Measurements from ENCODE around the gene C19orf67.
"Not testable (repeated sequence)": the region's sequence is repeated elsewhere in the genome, so short reads cannot be mapped to it uniquely, and the experiment has no call there.

The C19orf67 gene

GRCh38 chr19:14061751-14062557, 23.6 kb downstream of the C19orf67 start, which contains the start of gene PALM3:
Gene PALM3 (minus strand): TSS chr19:14062076. CDS start chr19:14061980, 96 bp downstream.
- H3K4me3 ChIP-seq = no peak within 1 kb of the TSS

GRCh38 chr19:14061081-14061749, 24.4 kb downstream of the C19orf67 start:
- Histone ChIP-seq H3K4me3 (no peak overlapping the region), H3K27ac (no peak overlapping the region)

More at GRCh38 chr19:14061751-14062557, 23.6 kb downstream of the C19orf67 start, which contains the start of gene PALM3:
- H3K27ac ChIP-seq = no peak within 1 kb of the TSS

- no peak overlapping the region for H3K4me3 ChIP-seq
- H3K27ac ChIP-seq = no peak overlapping the region
Measured at GRCh38 chr19:14059652-14060155, 25.9 kb downstream of the C19orf67 start.

GRCh38 chr19:14059093-14059480, 26.5 kb downstream of the C19orf67 start:
- Histone ChIP-seq H3K4me3 (no peak overlapping the region), H3K27ac (no peak overlapping the region)

GRCh38 chr19:14058182-14059092, 27.1 kb downstream of the C19orf67 start:
- Histone ChIP-seq H3K27ac (no peak overlapping the region), H3K4me3 (peak overlapping the region in 1 of 7 experiments; percentile 31)

- H3K4me3 ChIP-seq = peak overlapping the region in 4 of 7 experiments; percentile 5 to 37 (median 30)
- no peak overlapping the region for H3K27ac ChIP-seq
Measured at GRCh38 chr19:14056741-14057356, 28.7 kb downstream of the C19orf67 start.

GRCh38 chr19:14056069-14056666, 29.4 kb downstream of the C19orf67 start:
- H3K27ac ChIP-seq = no peak overlapping the region

GRCh38 chr19:14055396-14055795, 30.2 kb downstream of the C19orf67 start:
- H3K27ac ChIP-seq = no peak overlapping the region
- H3K4me3 ChIP-seq = no peak overlapping the region

More at GRCh38 chr19:14056069-14056666, 29.4 kb downstream of the C19orf67 start:
- H3K4me3 ChIP-seq = no peak overlapping the region

- no peak overlapping the region for H3K27ac ChIP-seq
- no peak overlapping the region for H3K4me3 ChIP-seq
Measured at GRCh38 chr19:14054721-14055120, 30.9 kb downstream of the C19orf67 start.

- H3K4me3 ChIP-seq = no peak overlapping the region
- H3K27ac ChIP-seq = no peak overlapping the region
Measured at GRCh38 chr19:14054099-14054498, 31.5 kb downstream of the C19orf67 start.

GRCh38 chr19:14053500-14053899, 32.1 kb downstream of the C19orf67 start:
- H3K27ac ChIP-seq = no peak overlapping the region

GRCh38 chr19:14053032-14053431, 32.6 kb downstream of the C19orf67 start:
- no peak overlapping the region for H3K4me3 ChIP-seq

More at GRCh38 chr19:14053500-14053899, 32.1 kb downstream of the C19orf67 start:
- no peak overlapping the region for H3K4me3 ChIP-seq

GRCh38 chr19:14052470-14052869, 33.1 kb downstream of the C19orf67 start:
- no peak overlapping the region for H3K4me3 ChIP-seq
- H3K27ac ChIP-seq = no peak overlapping the region

More at GRCh38 chr19:14053032-14053431, 32.6 kb downstream of the C19orf67 start:
- H3K27ac ChIP-seq = no peak overlapping the region

- no peak overlapping the region for H3K4me3 ChIP-seq
- no peak overlapping the region for H3K27ac ChIP-seq
Measured at GRCh38 chr19:14051980-14052379, 33.6 kb downstream of the C19orf67 start.

- not testable (repeated sequence) for H3K4me3 ChIP-seq, H3K27ac ChIP-seq
Measured at GRCh38 chr19:14050961-14051360, 34.6 kb downstream of the C19orf67 start.

GRCh38 chr19:14050512-14050911, 35.1 kb downstream of the C19orf67 start:
- no peak overlapping the region for H3K27ac ChIP-seq
- no peak overlapping the region for H3K4me3 ChIP-seq

GRCh38 chr19:14048443-14049153, 37.0 kb downstream of the C19orf67 start:
- no peak overlapping the region for H3K27ac ChIP-seq
- no peak overlapping the region for H3K4me3 ChIP-seq

GRCh38 chr19:14047866-14048265, 37.7 kb downstream of the C19orf67 start:
- not testable (repeated sequence) for H3K4me3 ChIP-seq

More at GRCh38 chr19:14047866-14048265, 37.7 kb downstream of the C19orf67 start:
- not testable (repeated sequence) for H3K27ac ChIP-seq

Data from skin epidermis (tissue), 12 donors.